Measurements from ENCODE around the gene AOC1. TPM values are rescaled to one million over a fixed set of nuclear protein-coding genes. Genes with fewer than 3 reads are reported as not detected.
A peak's percentile ranks its signal among the peaks of the same experiment; 100 is the strongest.

Gene AOC1
- total RNA-seq, 1 donor from 2014 or later: not detected

- Histone ChIP-seq H3K9me3 (no peaks in the 10 kb centered on the region), H3K27me3 (no peaks in the 10 kb centered on the region), H3K4me3 (no peak overlapping the region), H3K4me1 (peaks cover 15% of the 10 kb centered on the region), H3K36me3 (no peaks in the 10 kb centered on the region), H3K27ac (no peak overlapping the region)
- intact Hi-C loops (cut with DNase I): loop anchor here (5.0 kb wide), 1 partner anchor 496 kb away; no protein-coding TSS in a partner anchor
- TF ChIP-seq POLR2AphosphoS5 (IDR thresholded peaks at IDR 0.05; ENCODE audit: insufficient read depth in 1 of 2, low read depth in 1 of 2) (no peak), POLR2A (IDR thresholded peaks at IDR 0.05) (no peak), CTCF (IDR thresholded peaks at IDR 0.05) (no peak)
- peak; percentile 42 to 77 for DNase-seq (ENCODE audit: extremely low spot score in 2 of 2)
Observed at GRCh38 chr7:150848561-150849115, 3.7 kb upstream of the AOC1 start.

GRCh38 chr7:150849204-150849775 lies 3.0 kb upstream of the AOC1 start:
- Histone ChIP-seq H3K36me3 (no peaks in the 10 kb centered on the region), H3K27me3 (no peaks in the 10 kb centered on the region), H3K4me3 (no peak overlapping the region), H3K27ac (no peak overlapping the region), H3K9me3 (no peaks in the 10 kb centered on the region), H3K4me1 (peaks cover 15% of the 10 kb centered on the region)
- TF ChIP-seq CTCF (IDR thresholded peaks at IDR 0.05) (no peak), POLR2A (IDR thresholded peaks at IDR 0.05) (no peak), POLR2AphosphoS5 (IDR thresholded peaks at IDR 0.05; ENCODE audit: insufficient read depth in 1 of 2, low read depth in 1 of 2) (no peak)
- intact Hi-C loops (cut with DNase I): loop anchor here (5.0 kb wide), 1 partner anchor 497 kb away; no protein-coding TSS in a partner anchor
- DNase-seq (ENCODE audit: extremely low spot score in 2 of 2): peak; percentile 56 to 72

- Histone ChIP-seq H3K36me3 (no peaks in the 10 kb centered on the region), H3K4me1 (peaks cover 15% of the 10 kb centered on the region), H3K27me3 (no peaks in the 10 kb centered on the region), H3K9me3 (no peaks in the 10 kb centered on the region), H3K4me3 (no peak overlapping the region), H3K27ac (no peak overlapping the region)
- DNase-seq (ENCODE audit: extremely low spot score in 2 of 2): no peak
- TF ChIP-seq POLR2AphosphoS5 (IDR thresholded peaks at IDR 0.05; ENCODE audit: insufficient read depth in 1 of 2, low read depth in 1 of 2) (no peak), POLR2A (IDR thresholded peaks at IDR 0.05) (no peak), CTCF (IDR thresholded peaks at IDR 0.05) (no peak)
- intact Hi-C loops (cut with DNase I): no loop called here
Observed at GRCh38 chr7:150850273-150850672, 2.0 kb upstream of the AOC1 start.

GRCh38 chr7:150851492-150852370 lies 586 bp upstream of the AOC1 start:
- peak in 1 of 2 donors; percentile 27 for DNase-seq (ENCODE audit: extremely low spot score in 2 of 2)
- Histone ChIP-seq H3K27me3 (no peaks in the 10 kb centered on the region), H3K4me3 (no peak overlapping the region), H3K4me1 (peaks cover 6% of the 10 kb centered on the region), H3K27ac (no peak overlapping the region), H3K36me3 (no peaks in the 10 kb centered on the region), H3K9me3 (no peaks in the 10 kb centered on the region)
- TF ChIP-seq POLR2AphosphoS5 (IDR thresholded peaks at IDR 0.05; ENCODE audit: insufficient read depth in 1 of 2, low read depth in 1 of 2): no peak
- no peak for TF ChIP-seq CTCF (IDR thresholded peaks at IDR 0.05)
- TF ChIP-seq POLR2A (IDR thresholded peaks at IDR 0.05): no peak
- intact Hi-C loops (cut with DNase I): no loop called here

All from vagina (tissue), 2 donors.